ENCODE measurements around the gene RPL5. TPM values are rescaled to one million over a fixed set of nuclear protein-coding genes. Genes with fewer than 3 reads are reported as not detected.

The RPL5 gene
- total RNA-seq, 6 experiments from 2014 or later: 225 to 532 (median 294) TPM

- Histone ChIP-seq H3K4me3 (no peak overlapping the region), H3K4me1 (peaks cover 0 to 15% (median 0%) of the 10 kb centered on the region in 4 donors), H3K27me3 (no peaks in the 10 kb centered on the region), H3K36me3 (no peaks in the 10 kb centered on the region), H3K27ac (no peak overlapping the region), H3K9me3 (no peaks in the 10 kb centered on the region)
- intact Hi-C loops (cut with DNase I): no loop called here
- ATAC-seq (no peak), DNase-seq (no peak)
- no peak for TF ChIP-seq POLR2A (IDR thresholded peaks at IDR 0.05)
- no peak for TF ChIP-seq CTCF (IDR thresholded peaks at IDR 0.05)
Observed at GRCh38 chr1:92854101-92854785, 22.4 kb downstream of the RPL5 start.

- ATAC-seq (no peak), DNase-seq (no peak)
- H3K27ac ChIP-seq: no peak overlapping the region
- TF ChIP-seq CTCF (IDR thresholded peaks at IDR 0.05): no peak
- TF ChIP-seq POLR2A (IDR thresholded peaks at IDR 0.05): no peak
- H3K36me3 ChIP-seq: no peaks in the 10 kb centered on the region
- H3K4me3 ChIP-seq: no peak overlapping the region
- no peaks in the 10 kb centered on the region for H3K27me3 ChIP-seq
- peaks cover 0 to 15% (median 0%) of the 10 kb centered on the region in 4 donors for H3K4me1 ChIP-seq
- H3K9me3 ChIP-seq: no peaks in the 10 kb centered on the region
- intact Hi-C loops (cut with DNase I): no loop called here
- WGBS (ENCODE audit: insufficient coverage, low coverage, low lambda C conversion rate, missing lambda C conversion rate): 94% methylated on average over 4 of the region's 4 CpGs
Observed at GRCh38 chr1:92855236-92855635, 23.4 kb downstream of the RPL5 start.

- WGBS (ENCODE audit: insufficient coverage, low coverage, low lambda C conversion rate, missing lambda C conversion rate): 35% methylated on average over 5 of the region's 5 CpGs
- no peaks in the 10 kb centered on the region for H3K36me3 ChIP-seq
- peak; percentile 83 to 87 (median 86) for ATAC-seq
- no peaks in the 10 kb centered on the region for H3K9me3 ChIP-seq
- H3K4me3 ChIP-seq: no peak overlapping the region
- no peaks in the 10 kb centered on the region for H3K27me3 ChIP-seq
- H3K4me1 ChIP-seq: peaks cover 0 to 15% (median 0%) of the 10 kb centered on the region in 4 donors
- peak; percentile 72 for TF ChIP-seq POLR2A (IDR thresholded peaks at IDR 0.05)
- TF ChIP-seq CTCF (IDR thresholded peaks at IDR 0.05): no peak
- H3K27ac ChIP-seq: peak overlapping the region; percentile 22 to 51 (median 39)
- DNase-seq: no peak
- intact Hi-C loops (cut with DNase I): no loop called here
Observed at GRCh38 chr1:92857817-92858216, 26.0 kb downstream of the RPL5 start.

- 36% methylated on average over 13 of the region's 13 CpGs for WGBS (ENCODE audit: insufficient coverage, low coverage, low lambda C conversion rate, missing lambda C conversion rate)
- TF ChIP-seq POLR2A (IDR thresholded peaks at IDR 0.05): no peak
- TF ChIP-seq CTCF (IDR thresholded peaks at IDR 0.05): peak; percentile 93 to 100 (median 96)
- H3K36me3 ChIP-seq: no peaks in the 10 kb centered on the region
- H3K27ac ChIP-seq: peak overlapping the region in 2 of 3 donors; percentile 22 to 39
- peak in 1 of 3 donors; percentile 54 for DNase-seq
- intact Hi-C loops (cut with DNase I): no loop called here
- no peaks in the 10 kb centered on the region for H3K9me3 ChIP-seq
- H3K4me1 ChIP-seq: peaks cover 0 to 15% (median 0%) of the 10 kb centered on the region in 4 donors
- ATAC-seq: peak; percentile 92 to 96 (median 93)
- no peak overlapping the region for H3K4me3 ChIP-seq
- no peaks in the 10 kb centered on the region for H3K27me3 ChIP-seq
Observed at GRCh38 chr1:92858564-92859399, 26.9 kb downstream of the RPL5 start.

All from right lobe of liver (tissue), 6 donors.